ENCODE results near the gene CNPPD1.

DNA sequence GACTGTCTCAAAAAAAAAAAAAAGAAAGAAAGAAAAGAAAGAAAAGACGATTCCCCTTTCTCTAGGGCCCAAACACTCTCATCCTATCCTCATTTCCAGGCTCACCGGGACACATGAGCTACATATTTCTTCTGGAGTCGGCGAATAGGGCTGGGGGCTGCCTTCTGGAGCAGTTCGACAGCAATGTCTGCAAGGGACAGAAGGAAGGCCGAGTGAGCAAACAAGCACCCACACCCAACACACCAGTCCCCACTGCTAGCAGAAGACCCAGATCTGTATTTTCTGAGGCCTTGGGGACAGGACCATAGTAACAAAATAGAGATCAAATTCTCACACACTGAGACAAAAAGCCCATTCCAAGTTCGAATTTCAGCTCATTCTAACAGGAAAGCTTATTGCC, 1.2 kb downstream of the CNPPD1 start:
- TF ChIP-seq, protein P1, sequence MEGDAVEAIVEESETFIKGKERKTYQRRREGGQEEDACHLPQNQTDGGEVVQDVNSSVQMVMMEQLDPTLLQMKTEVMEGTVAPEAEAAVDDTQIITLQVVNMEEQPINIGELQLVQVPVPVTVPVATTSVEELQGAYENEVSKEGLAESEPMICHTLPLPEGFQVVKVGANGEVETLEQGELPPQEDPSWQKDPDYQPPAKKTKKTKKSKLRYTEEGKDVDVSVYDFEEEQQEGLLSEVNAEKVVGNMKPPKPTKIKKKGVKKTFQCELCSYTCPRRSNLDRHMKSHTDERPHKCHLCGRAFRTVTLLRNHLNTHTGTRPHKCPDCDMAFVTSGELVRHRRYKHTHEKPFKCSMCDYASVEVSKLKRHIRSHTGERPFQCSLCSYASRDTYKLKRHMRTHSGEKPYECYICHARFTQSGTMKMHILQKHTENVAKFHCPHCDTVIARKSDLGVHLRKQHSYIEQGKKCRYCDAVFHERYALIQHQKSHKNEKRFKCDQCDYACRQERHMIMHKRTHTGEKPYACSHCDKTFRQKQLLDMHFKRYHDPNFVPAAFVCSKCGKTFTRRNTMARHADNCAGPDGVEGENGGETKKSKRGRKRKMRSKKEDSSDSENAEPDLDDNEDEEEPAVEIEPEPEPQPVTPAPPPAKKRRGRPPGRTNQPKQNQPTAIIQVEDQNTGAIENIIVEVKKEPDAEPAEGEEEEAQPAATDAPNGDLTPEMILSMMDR (IDR thresholded peaks at IDR 0.05): no peak
- TF ChIP-seq POLR2A (IDR thresholded peaks at IDR 0.05): no peak
